AG10803 (cell line): Measurements from ENCODE around the gene PAQR7.

Experiments
- DNase-seq: peaks from one replicate; pipeline ENCODE4 v3.0.0; 2010; ENCODE audit warnings: low read depth
- H3K4me3 ChIP-seq: 2 replicates; pipeline ENCODE4 v1.5.1; 2011; ENCODE audit warnings: mild to moderate bottlenecking, low read length, control low read depth
- CTCF ChIP-seq: conservative IDR thresholded peaks from 2 replicates; pipeline ENCODE4 v1.5.1; 2011; ENCODE audit warnings: mild to moderate bottlenecking, low read length, control low read depth, inconsistent platforms

The PAQR7 gene

DNA sequence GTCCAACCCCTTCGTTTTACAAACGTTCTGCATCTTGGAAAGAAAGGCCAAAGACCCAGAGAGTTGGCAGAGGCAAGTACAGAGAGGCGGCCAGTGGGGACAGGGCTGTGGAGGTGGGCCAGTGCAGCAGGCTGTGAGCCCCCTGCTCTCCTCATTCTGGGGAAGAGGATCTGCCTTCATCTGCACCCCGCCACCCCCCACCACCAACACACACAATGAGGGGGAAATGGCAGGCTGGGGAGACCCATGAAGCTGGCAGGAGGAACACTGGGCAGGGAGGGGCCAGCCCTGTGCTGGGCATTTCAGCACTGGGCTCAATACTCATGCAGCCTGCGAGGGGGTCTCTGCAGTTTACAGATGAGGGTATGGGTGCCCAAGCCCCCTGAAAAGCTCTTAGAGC lies 16.1 kb upstream of the PAQR7 start:
- no peak for TF ChIP-seq CTCF
- H3K4me3 ChIP-seq, result no peak overlapping the region
- no peak for DNase-seq

- DNase-seq, result no peak
- no peak overlapping the region for H3K4me3 ChIP-seq
- no peak for TF ChIP-seq CTCF
Measured at GRCh38 chr1:25890239-25891034, 14.9 kb upstream of the PAQR7 start.

DNA sequence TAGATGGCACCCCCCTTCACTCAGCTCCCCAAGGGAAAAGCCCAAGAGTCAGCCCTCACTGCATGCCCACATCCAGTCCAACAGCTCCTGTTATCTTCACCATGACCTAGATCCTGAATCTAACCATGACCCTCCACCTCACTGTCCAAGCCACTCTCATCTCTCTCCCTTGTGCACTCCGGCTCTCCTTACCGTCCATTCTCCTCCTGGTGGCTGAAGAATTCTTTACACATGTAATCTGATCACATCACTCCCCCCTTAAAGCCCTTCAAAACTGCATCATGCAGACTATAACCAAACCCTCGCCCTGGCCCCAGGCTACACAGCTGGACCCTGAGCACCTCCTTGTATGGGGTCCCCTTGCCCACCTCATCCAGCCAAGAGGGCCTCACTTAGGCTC lies 14.0 kb upstream of the PAQR7 start:
- TF ChIP-seq CTCF, result no peak; the same call in 1 of the 2 replicates
- no peak overlapping the region for H3K4me3 ChIP-seq
- DNase-seq, result no peak

DNA sequence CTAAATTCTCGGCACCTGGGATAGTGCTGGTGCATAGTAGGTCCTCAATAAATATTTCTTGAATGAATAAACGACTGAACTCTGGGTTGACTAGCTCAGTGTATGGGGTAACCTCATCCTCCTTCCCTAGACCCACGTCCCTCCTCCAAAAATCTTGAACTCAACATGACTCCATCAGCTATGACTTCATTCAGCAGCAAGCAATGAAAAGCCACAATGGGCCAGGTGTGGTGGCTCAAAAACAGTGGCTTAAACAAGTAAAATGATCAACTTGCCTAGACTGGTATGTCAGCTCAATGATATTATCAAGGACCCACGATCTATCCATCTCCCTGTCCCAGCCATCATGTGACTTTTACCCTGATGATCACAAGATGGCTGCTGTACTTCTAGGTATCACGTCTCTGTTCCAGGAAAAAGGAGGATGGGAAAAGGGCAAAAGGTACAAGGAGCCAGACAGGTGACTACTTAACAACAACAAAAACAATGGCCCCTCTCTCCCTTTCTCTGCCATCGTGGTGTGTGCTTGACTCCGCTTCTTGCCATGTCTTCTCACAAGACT lies 13.0 kb upstream of the PAQR7 start:
- no peak overlapping the region for H3K4me3 ChIP-seq
- TF ChIP-seq CTCF, result no peak
- DNase-seq, result no peak

DNA sequence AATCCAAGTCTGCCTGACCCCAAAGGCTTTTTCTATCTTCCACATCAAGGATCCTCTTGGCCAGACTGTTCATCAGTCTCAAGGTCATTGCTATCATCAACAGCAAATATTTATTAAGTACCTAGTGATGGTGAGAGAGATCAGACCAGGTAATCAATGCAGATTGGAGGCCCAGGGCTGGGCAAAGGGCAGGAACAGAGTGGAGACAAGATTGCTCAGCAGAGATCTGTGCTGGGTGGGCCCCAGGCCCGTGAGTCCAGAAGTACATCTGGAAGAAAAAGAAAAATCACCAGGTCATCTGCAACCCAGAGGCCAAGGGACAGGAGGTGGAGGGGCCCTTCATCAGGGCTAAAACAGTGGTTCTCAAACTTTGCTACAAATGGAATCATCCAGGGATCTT lies 10.1 kb upstream of the PAQR7 start:
- no peak for TF ChIP-seq CTCF
- no peak overlapping the region for H3K4me3 ChIP-seq
- no peak for DNase-seq

DNA sequence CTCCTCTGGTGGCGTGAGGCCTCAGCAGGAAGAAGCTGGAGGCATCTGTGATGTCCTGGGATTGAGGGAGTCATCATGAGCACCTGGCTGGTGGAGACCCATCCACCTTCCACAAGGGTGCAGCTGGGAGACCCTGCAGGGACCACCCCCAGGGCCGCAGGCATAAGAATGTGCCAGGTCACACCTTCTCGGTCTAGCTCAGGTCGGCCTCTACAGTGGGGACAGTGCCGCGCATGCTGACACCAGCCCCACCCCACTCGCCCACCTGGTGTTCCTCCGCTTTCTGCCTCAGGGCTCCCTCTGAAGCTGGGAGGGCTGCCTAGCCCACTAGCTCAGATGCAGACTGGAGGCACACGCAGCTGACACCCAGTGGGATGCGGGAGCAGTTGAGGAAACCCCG lies 5.8 kb upstream of the PAQR7 start:
- no peak overlapping the region for H3K4me3 ChIP-seq
- no peak for TF ChIP-seq CTCF

GRCh38 chr1:25880518-25880917 lies 5.0 kb upstream of the PAQR7 start:
- no peak for TF ChIP-seq CTCF
- H3K4me3 ChIP-seq, result no peak overlapping the region
- no peak for DNase-seq

More for the DNA sequence above, 5.8 kb upstream of the PAQR7 start:
- no peak for DNase-seq
